Right cardiac atrium (tissue), 5 donors: Measurements from ENCODE around the gene PCDH10. TPM values are rescaled to one million over a fixed set of nuclear protein-coding genes. Genes with fewer than 3 reads are reported as not detected.

ENCODE experiments used
- ATAC-seq, 2 donors: fragments of 200-7000 bp; cut with Tn5 transposase; one replicate each; pipeline versions ENCODE4 v1.8.0 to v1.9.1; 2020; ENCODE audit warnings: moderate library complexity in 2 of 2, mild to moderate bottlenecking in 1 of 2
- DNase-seq, 3 donors: peaks; one replicate each; pipeline ENCODE4 v3.0.0-alpha.2; 2020
- H3K27ac ChIP-seq: one replicate; pipeline ENCODE4 v1.5.1; 2013; ENCODE audit warnings: mild to moderate bottlenecking, low read length, control low read depth, moderate library complexity
- H3K27me3 ChIP-seq: one replicate; pipeline ENCODE4 v1.6.1; 2013; ENCODE audit not compliant: control insufficient read depth, insufficient read depth
- H3K4me1 ChIP-seq: one replicate; pipeline ENCODE4 v1.6.1; 2013; ENCODE audit warnings: low read length; ENCODE audit not compliant: control insufficient read depth, insufficient read depth
- H3K4me3 ChIP-seq: one replicate; pipeline ENCODE4 v1.5.1; 2013; ENCODE audit warnings: low read length, control low read depth
- H3K9me3 ChIP-seq: one replicate; pipeline ENCODE4 v1.6.1; 2013; ENCODE audit warnings: low read length; ENCODE audit not compliant: control insufficient read depth
- WGBS: extraction: QIAGEN DNeasy Blood & Tissue Kit; methylation state at CpG from one replicate; pipeline ENCODE4 v1.1.7; 2013; 5-methylcytosine and 5-hydroxymethylcytosine counted together
- intact Hi-C, 4 donors: fragments of 100-400 bp; cut with DNase I; formaldehyde crosslinking; loops; one replicate each; pipeline versions ENCODE4 v1.11.0 to v1.14.0; 2022 to 2023
- long read RNA-seq, 4 donors: library from polyadenylated mRNA; unstranded; transcript quantifications; one replicate each; pipeline ENCODE4 v2.0.0, GENCODE V29; 2020 to 2021
- polyA plus RNA-seq: library from polyadenylated mRNA; stranded (reverse); fragments of 200-250 nt; gene quantifications from one replicate; pipeline ENCODE4 v1.2.3, GENCODE V29; 2013
- total RNA-seq, 4 donors: library from RNA; stranded (reverse); fragmentation: NEBNext Ultra II Directional; extraction: Animal tissue kit (Norgen Biotek cat#: 25700); gene quantifications; one replicate each; pipeline ENCODE4 v1.2.1, GENCODE V29; 2021
- donor health status: healthy with polysubstance abuse.
- donor health status: DM: no; HTN: yes; CAD: no.
- donor health status: DM: no; HTN: no; CAD: no.
- donor health status: DM: no; HTN: yes; CAD: no; lungs with severe emphysema.
- donor health status: DM: yes; HTN: yes; CAD: no.

Gene PCDH10, protein sequence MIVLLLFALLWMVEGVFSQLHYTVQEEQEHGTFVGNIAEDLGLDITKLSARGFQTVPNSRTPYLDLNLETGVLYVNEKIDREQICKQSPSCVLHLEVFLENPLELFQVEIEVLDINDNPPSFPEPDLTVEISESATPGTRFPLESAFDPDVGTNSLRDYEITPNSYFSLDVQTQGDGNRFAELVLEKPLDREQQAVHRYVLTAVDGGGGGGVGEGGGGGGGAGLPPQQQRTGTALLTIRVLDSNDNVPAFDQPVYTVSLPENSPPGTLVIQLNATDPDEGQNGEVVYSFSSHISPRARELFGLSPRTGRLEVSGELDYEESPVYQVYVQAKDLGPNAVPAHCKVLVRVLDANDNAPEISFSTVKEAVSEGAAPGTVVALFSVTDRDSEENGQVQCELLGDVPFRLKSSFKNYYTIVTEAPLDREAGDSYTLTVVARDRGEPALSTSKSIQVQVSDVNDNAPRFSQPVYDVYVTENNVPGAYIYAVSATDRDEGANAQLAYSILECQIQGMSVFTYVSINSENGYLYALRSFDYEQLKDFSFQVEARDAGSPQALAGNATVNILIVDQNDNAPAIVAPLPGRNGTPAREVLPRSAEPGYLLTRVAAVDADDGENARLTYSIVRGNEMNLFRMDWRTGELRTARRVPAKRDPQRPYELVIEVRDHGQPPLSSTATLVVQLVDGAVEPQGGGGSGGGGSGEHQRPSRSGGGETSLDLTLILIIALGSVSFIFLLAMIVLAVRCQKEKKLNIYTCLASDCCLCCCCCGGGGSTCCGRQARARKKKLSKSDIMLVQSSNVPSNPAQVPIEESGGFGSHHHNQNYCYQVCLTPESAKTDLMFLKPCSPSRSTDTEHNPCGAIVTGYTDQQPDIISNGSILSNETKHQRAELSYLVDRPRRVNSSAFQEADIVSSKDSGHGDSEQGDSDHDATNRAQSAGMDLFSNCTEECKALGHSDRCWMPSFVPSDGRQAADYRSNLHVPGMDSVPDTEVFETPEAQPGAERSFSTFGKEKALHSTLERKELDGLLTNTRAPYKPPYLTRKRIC
- 1 to 10 TPM; 1.1 to 2.7 (median 1.4) TPM for total RNA-seq
- polyA plus RNA-seq, result 0.63 TPM
- long read RNA-seq, donor 1, full-length matches to known transcripts, result 1 of 2 reads
- long read RNA-seq, donor 1, partial matches to known transcripts, result 0 of 2 reads
- long read RNA-seq, donor 1, other reads (novel, unspliced or antisense), result 1 of 2 reads
- long read RNA-seq, donor 2, full-length matches to known transcripts, result 2 of 2 reads
- long read RNA-seq, donor 2, partial matches to known transcripts, result 0 of 2 reads
- long read RNA-seq, donor 2, other reads (novel, unspliced or antisense), result 0 of 2 reads
- long read RNA-seq, donor 3, result 0 reads
- long read RNA-seq, donor 4, result 0 reads

GRCh38 chr4:133148690-133149363, at the start of gene PCDH10:
Gene PCDH10 (plus strand): TSS chr4:133149294. CDS start chr4:133150141, 847 bp downstream.
- ATAC-seq (peak; percentile 97), DNase-seq (peak; percentile 92 to 96 (median 95))
- no peaks in the 10 kb centered on the region for H3K4me1 ChIP-seq
- no peaks in the 10 kb centered on the region for H3K9me3 ChIP-seq
- peak within 1 kb of the TSS; percentile 53 for H3K4me3 ChIP-seq
- intact Hi-C loops, result no loop called here
- no peaks in the 10 kb centered on the region for H3K27me3 ChIP-seq
- H3K27ac ChIP-seq, result no peak within 1 kb of the TSS
- WGBS, result under 1% methylated on average over 38 of the region's 38 CpGs

GRCh38 chr4:133102043-133102442, 47.1 kb upstream of the PCDH10 start:
- Histone ChIP-seq H3K27me3 (no peaks in the 10 kb centered on the region), H3K4me1 (no peaks in the 10 kb centered on the region), H3K9me3 (no peaks in the 10 kb centered on the region), H3K4me3 (no peak overlapping the region), H3K27ac (no peak overlapping the region)
- no peak for DNase-seq
- WGBS, result 84% methylated on average over 6 of the region's 6 CpGs
- no peak for ATAC-seq
- intact Hi-C loops, result no loop called here

- H3K27ac ChIP-seq, result no peak overlapping the region
- H3K9me3 ChIP-seq, result no peaks in the 10 kb centered on the region
- H3K4me3 ChIP-seq, result no peak overlapping the region
- no peaks in the 10 kb centered on the region for H3K27me3 ChIP-seq
- intact Hi-C loops, result no loop called here
- WGBS, result 67% methylated on average over 4 of the region's 4 CpGs
- no peaks in the 10 kb centered on the region for H3K4me1 ChIP-seq
- no peak for DNase-seq
- no peak for ATAC-seq
Observed at GRCh38 chr4:133102612-133103409, 46.3 kb upstream of the PCDH10 start.

DNA sequence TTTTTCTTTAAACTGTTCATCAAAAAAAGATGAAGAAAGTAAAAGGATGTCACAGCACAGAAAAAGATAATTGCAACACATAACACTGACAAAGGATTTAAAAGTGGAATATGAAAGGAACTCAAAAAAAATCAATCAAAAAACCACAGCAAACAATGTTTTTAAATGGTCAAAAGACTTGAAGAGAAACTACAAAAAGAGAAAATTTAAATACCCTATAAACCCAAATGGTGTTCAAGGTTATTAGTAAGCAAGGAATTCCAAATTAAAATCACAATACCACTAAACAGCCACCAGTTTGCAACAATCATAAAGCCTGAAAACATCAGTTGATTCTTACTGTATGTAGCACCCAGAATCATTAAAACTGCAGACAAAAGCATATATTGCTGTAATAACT, 36.5 kb upstream of the PCDH10 start:
- Histone ChIP-seq H3K4me3 (no peak overlapping the region), H3K4me1 (no peaks in the 10 kb centered on the region), H3K27me3 (no peaks in the 10 kb centered on the region), H3K27ac (no peak overlapping the region), H3K9me3 (no peaks in the 10 kb centered on the region)
- DNase-seq, result no peak
- intact Hi-C loops, result no loop called here
- no peak for ATAC-seq

DNA sequence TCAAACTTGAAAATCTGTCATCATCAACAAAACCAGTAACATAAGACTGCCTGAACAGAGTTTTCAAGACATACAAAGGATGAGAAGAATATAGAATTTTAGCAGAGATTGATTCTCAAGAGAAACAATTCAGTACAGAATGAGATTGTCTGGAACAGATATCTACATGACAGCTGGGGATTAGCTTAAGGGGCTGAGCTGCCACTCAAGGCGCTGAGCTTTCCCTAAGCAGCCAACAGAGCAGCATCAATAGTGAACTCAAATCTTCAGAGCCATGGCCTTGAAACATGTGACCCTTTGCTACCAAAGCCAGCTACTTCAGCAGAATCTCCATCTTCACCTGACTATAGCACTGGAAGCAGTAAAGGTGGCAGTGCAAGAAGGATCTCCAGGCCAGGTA, 24.3 kb upstream of the PCDH10 start:
- Histone ChIP-seq H3K4me3 (no peak overlapping the region), H3K4me1 (no peaks in the 10 kb centered on the region), H3K27ac (no peak overlapping the region), H3K9me3 (no peaks in the 10 kb centered on the region), H3K27me3 (no peaks in the 10 kb centered on the region)
- intact Hi-C loops, result no loop called here
- ATAC-seq (no peak), DNase-seq (no peak)
- WGBS, result 72% methylated on average over 1 of the region's 1 CpG

- intact Hi-C loops, result no loop called here
- Histone ChIP-seq H3K27me3 (no peaks in the 10 kb centered on the region), H3K27ac (no peak overlapping the region), H3K9me3 (no peaks in the 10 kb centered on the region), H3K4me3 (no peak overlapping the region), H3K4me1 (no peaks in the 10 kb centered on the region)
- DNase-seq (no peak), ATAC-seq (no peak)
- WGBS, result 75% methylated on average over 3 of the region's 3 CpGs
Observed at GRCh38 chr4:133127500-133127899, 21.6 kb upstream of the PCDH10 start.

DNA sequence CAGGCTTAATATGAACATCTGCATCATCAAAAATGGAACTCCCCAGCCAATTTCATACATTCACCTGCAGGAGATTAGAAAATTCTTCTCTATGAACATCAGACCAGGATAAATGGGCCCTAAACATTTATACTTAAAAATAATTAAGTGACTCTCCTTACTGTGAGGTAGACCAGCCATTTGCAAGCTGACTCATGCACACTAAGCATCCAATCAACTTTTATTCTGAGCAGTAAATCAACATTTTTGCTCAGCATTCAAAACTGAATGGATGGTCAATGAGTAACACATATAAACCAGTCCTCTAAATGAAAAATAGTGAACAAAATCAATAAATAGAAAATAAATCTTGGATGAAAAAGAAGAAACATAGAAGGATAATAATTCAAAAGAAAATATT, 19.9 kb upstream of the PCDH10 start:
- intact Hi-C loops, result no loop called here

GRCh38 chr4:133130171-133130570, 18.9 kb upstream of the PCDH10 start:
- Histone ChIP-seq H3K4me3 (no peak overlapping the region), H3K9me3 (no peaks in the 10 kb centered on the region), H3K4me1 (no peaks in the 10 kb centered on the region), H3K27ac (no peak overlapping the region), H3K27me3 (no peaks in the 10 kb centered on the region)
- intact Hi-C loops, result no loop called here
- WGBS, result 73% methylated on average over 2 of the region's 2 CpGs
- ATAC-seq (no peak), DNase-seq (no peak)

More for the DNA sequence above, 19.9 kb upstream of the PCDH10 start:
- ATAC-seq (no peak), DNase-seq (no peak)
- Histone ChIP-seq H3K4me1 (no peaks in the 10 kb centered on the region), H3K27ac (no peak overlapping the region), H3K27me3 (no peaks in the 10 kb centered on the region), H3K4me3 (no peak overlapping the region), H3K9me3 (no peaks in the 10 kb centered on the region)

- Histone ChIP-seq H3K27me3 (no peaks in the 10 kb centered on the region), H3K9me3 (no peaks in the 10 kb centered on the region), H3K4me1 (no peaks in the 10 kb centered on the region), H3K4me3 (no peak overlapping the region), H3K27ac (no peak overlapping the region)
- intact Hi-C loops, result no loop called here
- ATAC-seq (no peak), DNase-seq (no peak)
- 42% methylated on average over 2 of the region's 2 CpGs for WGBS
Observed at GRCh38 chr4:133131829-133132460, 17.1 kb upstream of the PCDH10 start.
